DOHH2 (cell line): Measurements from ENCODE around the gene NBAS.

ENCODE experiments used
- EZH2phosphoT487 ChIP-seq: fragments of 200-600 bp; sonication (generic); IDR thresholded peaks from 2 replicates; pipeline ENCODE4 v1.6.1; 2017; ENCODE audit warnings: borderline replicate concordance, mild to moderate bottlenecking, antibody characterized with exemption, low read length, moderate library complexity, mixed read lengths
- TF ChIP-seq, protein P1 (sequence below): fragments of 200-600 bp; sonication (generic); IDR thresholded peaks from one replicate; pipeline ENCODE4 v1.5.1; 2014; ENCODE audit warnings: antibody characterized with exemption, mild to moderate bottlenecking, low read depth, low read length; ENCODE audit not compliant: poor library complexity, severe bottlenecking

DNA sequence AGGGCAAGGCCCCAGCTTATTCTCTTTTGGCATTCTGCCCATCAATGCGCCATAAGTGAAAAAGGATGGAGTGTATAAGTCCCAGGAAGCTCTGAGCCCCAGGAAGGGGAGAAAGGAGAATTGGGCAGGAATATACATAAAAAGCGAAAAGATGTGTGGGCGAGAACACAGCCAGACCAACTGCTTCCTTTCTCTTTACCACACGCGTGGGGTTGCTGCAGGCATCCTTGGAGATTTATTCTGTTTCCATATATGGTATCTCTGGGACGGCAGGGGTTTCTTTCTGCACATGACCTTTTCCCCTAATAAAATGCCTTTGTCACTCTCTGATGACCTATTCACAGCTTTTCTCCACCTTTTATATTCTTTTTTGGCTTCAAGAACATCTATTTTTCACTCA lies 440.5 kb downstream of the NBAS start:
- TF ChIP-seq, protein P1, sequence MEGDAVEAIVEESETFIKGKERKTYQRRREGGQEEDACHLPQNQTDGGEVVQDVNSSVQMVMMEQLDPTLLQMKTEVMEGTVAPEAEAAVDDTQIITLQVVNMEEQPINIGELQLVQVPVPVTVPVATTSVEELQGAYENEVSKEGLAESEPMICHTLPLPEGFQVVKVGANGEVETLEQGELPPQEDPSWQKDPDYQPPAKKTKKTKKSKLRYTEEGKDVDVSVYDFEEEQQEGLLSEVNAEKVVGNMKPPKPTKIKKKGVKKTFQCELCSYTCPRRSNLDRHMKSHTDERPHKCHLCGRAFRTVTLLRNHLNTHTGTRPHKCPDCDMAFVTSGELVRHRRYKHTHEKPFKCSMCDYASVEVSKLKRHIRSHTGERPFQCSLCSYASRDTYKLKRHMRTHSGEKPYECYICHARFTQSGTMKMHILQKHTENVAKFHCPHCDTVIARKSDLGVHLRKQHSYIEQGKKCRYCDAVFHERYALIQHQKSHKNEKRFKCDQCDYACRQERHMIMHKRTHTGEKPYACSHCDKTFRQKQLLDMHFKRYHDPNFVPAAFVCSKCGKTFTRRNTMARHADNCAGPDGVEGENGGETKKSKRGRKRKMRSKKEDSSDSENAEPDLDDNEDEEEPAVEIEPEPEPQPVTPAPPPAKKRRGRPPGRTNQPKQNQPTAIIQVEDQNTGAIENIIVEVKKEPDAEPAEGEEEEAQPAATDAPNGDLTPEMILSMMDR, result no peak
- TF ChIP-seq EZH2phosphoT487, result no peak
